Measurements from ENCODE around the gene LINC01488.

LINC01488 gene

GRCh38 chr11:69514771-69515170 is 33.3 kb downstream of the LINC01488 start:
- TF ChIP-seq ZSCAN5A (tag by site-specific recombination; IDR thresholded peaks at IDR 0.05) (no peak), ZNF394 (tag by site-specific recombination; IDR thresholded peaks at IDR 0.05; ENCODE audit: borderline replicate concordance) (no peak), ZNF629 (tag by site-specific recombination; IDR thresholded peaks at IDR 0.05) (no peak), ZNF433 (tag by site-specific recombination; IDR thresholded peaks at IDR 0.05; ENCODE audit: low read depth) (no peak), ZIC2 (tag by site-specific recombination; IDR thresholded peaks at IDR 0.05) (no peak), ZNF280C (tag by site-specific recombination; IDR thresholded peaks at IDR 0.05) (no peak), BCL6B (tag by site-specific recombination; IDR thresholded peaks at IDR 0.05) (no peak), ZNF274 (IDR thresholded peaks at IDR 0.05; ENCODE audit: low read length) (no peak), ZNF274 (tag by site-specific recombination; IDR thresholded peaks at IDR 0.05; ENCODE audit: borderline replicate concordance) (no peak), KLF9 (tag by site-specific recombination; IDR thresholded peaks at IDR 0.05; ENCODE audit: low read depth) (no peak)
- TF ChIP-seq, protein P1, sequence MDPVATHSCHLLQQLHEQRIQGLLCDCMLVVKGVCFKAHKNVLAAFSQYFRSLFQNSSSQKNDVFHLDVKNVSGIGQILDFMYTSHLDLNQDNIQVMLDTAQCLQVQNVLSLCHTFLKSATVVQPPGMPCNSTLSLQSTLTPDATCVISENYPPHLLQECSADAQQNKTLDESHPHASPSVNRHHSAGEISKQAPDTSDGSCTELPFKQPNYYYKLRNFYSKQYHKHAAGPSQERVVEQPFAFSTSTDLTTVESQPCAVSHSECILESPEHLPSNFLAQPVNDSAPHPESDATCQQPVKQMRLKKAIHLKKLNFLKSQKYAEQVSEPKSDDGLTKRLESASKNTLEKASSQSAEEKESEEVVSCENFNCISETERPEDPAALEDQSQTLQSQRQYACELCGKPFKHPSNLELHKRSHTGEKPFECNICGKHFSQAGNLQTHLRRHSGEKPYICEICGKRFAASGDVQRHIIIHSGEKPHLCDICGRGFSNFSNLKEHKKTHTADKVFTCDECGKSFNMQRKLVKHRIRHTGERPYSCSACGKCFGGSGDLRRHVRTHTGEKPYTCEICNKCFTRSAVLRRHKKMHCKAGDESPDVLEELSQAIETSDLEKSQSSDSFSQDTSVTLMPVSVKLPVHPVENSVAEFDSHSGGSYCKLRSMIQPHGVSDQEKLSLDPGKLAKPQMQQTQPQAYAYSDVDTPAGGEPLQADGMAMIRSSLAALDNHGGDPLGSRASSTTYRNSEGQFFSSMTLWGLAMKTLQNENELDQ (tag by site-specific recombination; IDR thresholded peaks at IDR 0.05; ENCODE audit: low read depth), result no peak
- H3K4me3 ChIP-seq (ENCODE audit: low read depth, low read length), result no peak overlapping the region
- H3K4me1 ChIP-seq (ENCODE audit: control insufficient read depth, insufficient read depth, low read length), result no peaks in the 10 kb centered on the region
- no peak overlapping the region for H3K27ac ChIP-seq (ENCODE audit: extremely low read depth, low read depth, low read length)
- POLR2A ChIA-PET, result no interaction called here
- no peaks in the 10 kb centered on the region for H3K36me3 ChIP-seq (ENCODE audit: control insufficient read depth in 2 of 2, insufficient read depth in 1 of 2, low read length in 2 of 2)
- no peaks in the 10 kb centered on the region for H3K9me3 ChIP-seq (ENCODE audit: control insufficient read depth, insufficient read depth, low read depth, low read length)
- CTCF ChIA-PET, result no interaction called here

GRCh38 chr11:69515271-69516245 is 34.1 kb downstream of the LINC01488 start:
- H3K9me3 ChIP-seq (ENCODE audit: control insufficient read depth, insufficient read depth, low read depth, low read length), result no peaks in the 10 kb centered on the region
- no peak overlapping the region for H3K27ac ChIP-seq (ENCODE audit: extremely low read depth, low read depth, low read length)
- H3K4me3 ChIP-seq (ENCODE audit: low read depth, low read length), result no peak overlapping the region
- CTCF ChIA-PET, result no interaction called here
- POLR2A ChIA-PET, result no interaction called here
- H3K36me3 ChIP-seq (ENCODE audit: control insufficient read depth in 2 of 2, insufficient read depth in 1 of 2, low read length in 2 of 2), result no peaks in the 10 kb centered on the region
- H3K4me1 ChIP-seq (ENCODE audit: control insufficient read depth, insufficient read depth, low read length), result no peaks in the 10 kb centered on the region
- TF ChIP-seq, protein P1 (tag by site-specific recombination; IDR thresholded peaks at IDR 0.05; ENCODE audit: low read depth), result no peak
- no peak for TF ChIP-seq ZNF391 (tag by site-specific recombination; IDR thresholded peaks at IDR 0.05; ENCODE audit: borderline replicate concordance, low read depth)
- no peak for TF ChIP-seq ZSCAN4 (tag by site-specific recombination; IDR thresholded peaks at IDR 0.05)
- TF ChIP-seq, protein P2, sequence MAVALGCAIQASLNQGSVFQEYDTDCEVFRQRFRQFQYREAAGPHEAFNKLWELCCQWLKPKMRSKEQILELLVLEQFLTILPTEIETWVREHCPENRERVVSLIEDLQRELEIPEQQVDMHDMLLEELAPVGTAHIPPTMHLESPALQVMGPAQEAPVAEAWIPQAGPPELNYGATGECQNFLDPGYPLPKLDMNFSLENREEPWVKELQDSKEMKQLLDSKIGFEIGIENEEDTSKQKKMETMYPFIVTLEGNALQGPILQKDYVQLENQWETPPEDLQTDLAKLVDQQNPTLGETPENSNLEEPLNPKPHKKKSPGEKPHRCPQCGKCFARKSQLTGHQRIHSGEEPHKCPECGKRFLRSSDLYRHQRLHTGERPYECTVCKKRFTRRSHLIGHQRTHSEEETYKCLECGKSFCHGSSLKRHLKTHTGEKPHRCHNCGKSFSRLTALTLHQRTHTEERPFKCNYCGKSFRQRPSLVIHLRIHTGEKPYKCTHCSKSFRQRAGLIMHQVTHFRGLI (tag by site-specific recombination; IDR thresholded peaks at IDR 0.05), result no peak
- no peak for TF ChIP-seq ZNF560 (tag by site-specific recombination; IDR thresholded peaks at IDR 0.05; ENCODE audit: borderline replicate concordance)
- TF ChIP-seq ZFP69B (tag by site-specific recombination; IDR thresholded peaks at IDR 0.05), result no peak
- TF ChIP-seq ZNF561 (tag by site-specific recombination; IDR thresholded peaks at IDR 0.05; ENCODE audit: borderline replicate concordance), result no peak
- no peak for TF ChIP-seq ZNF423 (tag by site-specific recombination; IDR thresholded peaks at IDR 0.05)
